A549 treated with CORT108297 at 1 μM for 4 hours (cell line): ENCODE measurements around the gene SLCO1B3. TPM values are rescaled to one million over a fixed set of nuclear protein-coding genes. Genes with fewer than 3 reads are reported as not detected.

Experiments used
- total RNA-seq: library from RNA; stranded (reverse); fragments of 200-300 nt; extraction: Qiagen RNA extraction; gene quantifications from 5 replicates; pipeline ENCODE4 v1.2.3, GENCODE V29; 2022

Gene SLCO1B3
- 12.1 to 16.8 TPM (median 13.8 TPM) in 5 replicates for total RNA-seq

GRCh38 chr12:20810487-20810886, at the start of gene SLCO1B3:
TSS of gene SLCO1B3 (plus strand) at chr12:20810705. CDS start at chr12:20815739, 5,034 bp downstream.

Other genes with a start within 250 kb of the SLCO1B3 start
- not detected in 5 replicates for gene SLCO1C1, start 115.4 kb upstream of the SLCO1B3 start, total RNA-seq